Anterior cingulate cortex (tissue), 58 donors: ENCODE measurements around the gene RANGRF.

Experiments
- DNase-seq, 58 donors: peaks; one replicate each; lab custom pipeline; 2025; lab: John Stamatoyannopoulos, UW

RANGRF gene

GRCh38 chr17:8311131-8311790 is 22.8 kb downstream of the RANGRF start:
- DNase-seq: no peak

- no peak for DNase-seq
Measured at GRCh38 chr17:8312251-8312650, 23.8 kb downstream of the RANGRF start.

GRCh38 chr17:8312726-8313600 is 24.5 kb downstream of the RANGRF start:
- DNase-seq: no peak

GRCh38 chr17:8314797-8315763 is 26.6 kb downstream of the RANGRF start:
- DNase-seq: no peak

GRCh38 chr17:8315764-8316217 is 27.3 kb downstream of the RANGRF start:
- peak in 1 of 58 donors; percentile 10 for DNase-seq

- no peak for DNase-seq
Measured at GRCh38 chr17:8318010-8318935, 29.8 kb downstream of the RANGRF start.

- no peak for DNase-seq
Measured at GRCh38 chr17:8320262-8320661, 31.8 kb downstream of the RANGRF start.

GRCh38 chr17:8320990-8321389 is 32.5 kb downstream of the RANGRF start:
- no peak for DNase-seq

- no peak for DNase-seq
Measured at GRCh38 chr17:8322061-8322460, 33.6 kb downstream of the RANGRF start.

GRCh38 chr17:8324132-8324531 is 35.7 kb downstream of the RANGRF start:
- no peak for DNase-seq

- no peak for DNase-seq
Measured at GRCh38 chr17:8324923-8325322, 36.5 kb downstream of the RANGRF start.

- peak in 3 of 58 donors; percentile 8 to 20 (median 9) for DNase-seq
Measured at GRCh38 chr17:8326511-8327302, 38.2 kb downstream of the RANGRF start.

- DNase-seq: no peak
Measured at GRCh38 chr17:8327303-8327649, 38.8 kb downstream of the RANGRF start.

GRCh38 chr17:8332128-8332527 is 43.7 kb downstream of the RANGRF start:
- no peak for DNase-seq

- peak in 5 of 58 donors; percentile 6 to 38 (median 26) for DNase-seq
Measured at GRCh38 chr17:8332688-8333087, 44.2 kb downstream of the RANGRF start.

GRCh38 chr17:8333281-8333680 is 44.8 kb downstream of the RANGRF start:
- DNase-seq: no peak

GRCh38 chr17:8337802-8338752 is 49.6 kb downstream of the RANGRF start:
- DNase-seq: peak in 2 of 58 donors; percentile 19 to 28

- DNase-seq: no peak
Measured at GRCh38 chr17:8338753-8339140, 50.3 kb downstream of the RANGRF start.
